ENCODE measurements around the gene PVALEF.

DNA sequence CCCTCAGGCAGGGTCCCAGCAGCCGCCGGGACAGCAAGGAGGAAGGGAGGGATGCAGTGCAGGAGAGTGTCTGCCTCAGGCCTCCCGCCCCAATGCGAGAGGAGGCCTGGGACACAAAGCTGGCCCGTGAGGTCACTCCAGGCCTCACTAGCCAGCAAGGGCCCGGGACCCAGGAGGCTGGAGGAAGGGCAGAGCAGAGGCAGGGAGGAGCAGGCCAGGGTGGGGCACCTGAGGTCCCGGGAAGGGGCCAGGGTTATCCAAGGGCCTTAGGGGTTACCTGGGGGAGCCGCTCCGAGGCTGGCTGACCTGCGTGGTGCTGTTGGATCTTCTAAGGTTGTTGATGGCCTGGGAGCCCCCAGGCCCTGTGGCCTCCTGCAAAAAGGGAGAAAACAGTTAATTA lies 43.3 kb downstream of the PVALEF start:
- TF ChIP-seq CHD2 (IDR thresholded peaks at IDR 0.05; ENCODE audit: low read length, partially characterized antibody), result no peak
- no peak for TF ChIP-seq POLR2AphosphoS5 (IDR thresholded peaks at IDR 0.05; ENCODE audit: low read depth, low read length)
- TF ChIP-seq, protein P1, sequence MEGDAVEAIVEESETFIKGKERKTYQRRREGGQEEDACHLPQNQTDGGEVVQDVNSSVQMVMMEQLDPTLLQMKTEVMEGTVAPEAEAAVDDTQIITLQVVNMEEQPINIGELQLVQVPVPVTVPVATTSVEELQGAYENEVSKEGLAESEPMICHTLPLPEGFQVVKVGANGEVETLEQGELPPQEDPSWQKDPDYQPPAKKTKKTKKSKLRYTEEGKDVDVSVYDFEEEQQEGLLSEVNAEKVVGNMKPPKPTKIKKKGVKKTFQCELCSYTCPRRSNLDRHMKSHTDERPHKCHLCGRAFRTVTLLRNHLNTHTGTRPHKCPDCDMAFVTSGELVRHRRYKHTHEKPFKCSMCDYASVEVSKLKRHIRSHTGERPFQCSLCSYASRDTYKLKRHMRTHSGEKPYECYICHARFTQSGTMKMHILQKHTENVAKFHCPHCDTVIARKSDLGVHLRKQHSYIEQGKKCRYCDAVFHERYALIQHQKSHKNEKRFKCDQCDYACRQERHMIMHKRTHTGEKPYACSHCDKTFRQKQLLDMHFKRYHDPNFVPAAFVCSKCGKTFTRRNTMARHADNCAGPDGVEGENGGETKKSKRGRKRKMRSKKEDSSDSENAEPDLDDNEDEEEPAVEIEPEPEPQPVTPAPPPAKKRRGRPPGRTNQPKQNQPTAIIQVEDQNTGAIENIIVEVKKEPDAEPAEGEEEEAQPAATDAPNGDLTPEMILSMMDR (IDR thresholded peaks at IDR 0.05), result no peak
- TF ChIP-seq JUND (IDR thresholded peaks at IDR 0.05), result no peak
